SK-N-MC (cell line): ENCODE measurements around the gene PSMC5.

Experiments
- EZH2 ChIP-seq: fragments of 200-600 bp; sonication (generic); IDR thresholded peaks from one replicate; pipeline ENCODE4 v1.6.1; 2017; ENCODE audit warnings: antibody characterized with exemption
- FOXP2 ChIP-seq: optimal IDR thresholded peaks from 2 replicates; pipeline ENCODE3; 2011; ENCODE audit warnings: mild to moderate bottlenecking, moderate library complexity; ENCODE audit not compliant: insufficient read depth; ENCODE audit errors: extremely low read length, control extremely low read depth
- POLR2AphosphoS5 ChIP-seq: IDR thresholded peaks from 2 replicates; pipeline ENCODE4 v1.6.1; 2012; ENCODE audit warnings: mild to moderate bottlenecking, low read depth, low read length, borderline replicate concordance

DNA sequence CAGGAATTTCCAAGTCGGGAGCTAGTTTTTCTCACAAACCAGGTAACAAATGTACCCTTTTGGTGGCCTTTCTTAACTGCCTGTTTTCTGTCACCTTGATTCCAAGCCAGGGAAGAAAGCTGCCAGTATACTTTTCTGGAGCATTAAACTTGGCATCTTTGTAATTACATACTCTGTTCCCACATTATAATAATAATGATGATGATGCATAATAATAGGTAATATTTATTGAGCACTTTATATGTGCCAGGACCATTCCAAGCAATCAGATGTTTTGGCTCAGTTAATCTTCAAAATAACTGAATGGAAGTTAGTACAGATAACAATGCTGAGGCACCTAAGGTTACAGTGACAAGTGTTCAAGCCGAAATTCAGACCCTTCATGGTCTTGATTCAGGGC is 11.1 kb upstream of the PSMC5 start:
- no peak for TF ChIP-seq EZH2
- TF ChIP-seq POLR2AphosphoS5, result no peak
- TF ChIP-seq FOXP2, result no peak
